NCI-H526 treated with DMSO at 0.1 percent for 48 hours (cell line): ENCODE data around the gene NANOGP8.
"Not testable (repeated sequence)": the region's sequence is repeated elsewhere in the genome, so short reads cannot be mapped to it uniquely, and the experiment has no call there.

Experiments
- DNase-seq: peaks from one replicate; lab custom pipeline; 2025; lab: John Stamatoyannopoulos, UW

The NANOGP8 gene

DNA sequence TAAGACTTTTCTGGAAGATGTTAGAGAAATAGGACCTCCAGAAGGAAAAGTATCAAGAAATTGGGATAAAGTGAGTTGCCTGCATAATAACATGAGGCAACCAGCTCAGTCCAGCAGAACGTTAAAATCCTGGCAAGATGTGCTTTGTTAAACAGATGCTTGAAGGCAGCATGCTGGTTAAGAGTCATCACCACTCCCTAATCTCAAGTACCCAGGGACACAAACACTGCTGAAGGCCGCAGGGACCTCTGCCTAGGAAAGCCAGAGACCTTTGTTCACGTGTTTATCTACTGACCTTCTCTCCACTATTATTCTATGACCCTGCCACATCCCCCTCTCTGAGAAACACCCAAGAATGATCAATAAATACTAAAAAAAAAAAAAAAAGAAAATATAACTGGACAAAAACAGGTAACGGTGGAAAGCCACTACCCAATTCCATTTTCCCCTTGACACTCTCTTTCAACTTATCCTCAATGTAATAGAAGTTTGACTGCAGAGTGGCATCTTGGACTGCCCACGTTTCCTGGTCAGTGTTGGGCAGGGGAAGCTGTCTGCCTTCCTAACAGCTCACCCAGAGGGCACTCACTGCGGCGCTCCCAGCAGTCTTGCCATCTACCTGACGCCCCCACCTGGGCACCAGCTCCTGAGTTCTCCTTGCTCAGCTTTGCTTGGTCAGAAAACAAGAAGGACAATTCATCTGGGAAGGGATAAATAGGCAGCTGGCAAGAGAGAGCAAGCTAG is at the start of gene NANOGP8:
Gene NANOGP8 (minus strand): TSS at position 120 of the 744 bp plus-strand sequence. CDS start 185 bp downstream, outside the sequence.
- DNase-seq: not testable (repeated sequence)

DNA sequence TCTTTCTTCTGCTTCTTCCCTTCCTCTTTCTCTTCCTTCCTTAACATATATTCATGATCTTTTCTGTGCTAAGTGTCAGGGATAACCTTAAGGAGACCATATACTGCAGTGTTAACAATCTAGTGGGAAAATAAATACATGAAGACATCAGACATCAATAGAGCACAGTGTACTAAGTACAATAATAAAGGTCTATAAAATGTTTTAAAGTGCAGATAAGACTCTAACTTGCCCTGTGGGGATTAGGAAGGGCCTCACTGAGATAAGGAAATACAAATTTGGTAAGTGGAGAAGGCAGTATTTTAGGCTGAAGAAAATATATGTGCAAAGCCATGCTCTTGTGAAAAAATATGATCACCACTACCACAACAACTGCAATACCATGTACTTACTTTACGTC is 49.2 kb upstream of the NANOGP8 start:
- DNase-seq: no peak

- no peak for DNase-seq
Measured at GRCh38 chr15:35130245-35130644, 45.1 kb upstream of the NANOGP8 start.

DNA sequence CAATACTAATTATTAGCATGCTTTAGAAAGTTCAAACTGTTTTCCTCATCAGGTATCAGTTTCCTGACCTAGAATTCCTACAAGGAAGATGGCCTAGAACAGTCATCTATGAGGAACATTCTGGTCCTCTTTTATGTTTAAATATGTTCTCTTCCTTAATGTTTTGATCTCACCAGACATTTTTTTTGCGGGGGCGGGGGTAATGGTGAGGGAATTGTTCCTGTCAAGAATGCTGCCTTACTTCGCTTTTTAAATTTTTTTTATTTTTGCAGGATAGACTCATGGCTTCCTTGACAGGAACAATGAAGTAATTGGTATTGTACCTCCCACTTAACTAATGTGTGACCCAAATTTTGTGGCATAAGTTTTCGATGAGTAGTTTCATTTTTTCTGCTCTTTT is 44.3 kb upstream of the NANOGP8 start:
- no peak for DNase-seq

DNA sequence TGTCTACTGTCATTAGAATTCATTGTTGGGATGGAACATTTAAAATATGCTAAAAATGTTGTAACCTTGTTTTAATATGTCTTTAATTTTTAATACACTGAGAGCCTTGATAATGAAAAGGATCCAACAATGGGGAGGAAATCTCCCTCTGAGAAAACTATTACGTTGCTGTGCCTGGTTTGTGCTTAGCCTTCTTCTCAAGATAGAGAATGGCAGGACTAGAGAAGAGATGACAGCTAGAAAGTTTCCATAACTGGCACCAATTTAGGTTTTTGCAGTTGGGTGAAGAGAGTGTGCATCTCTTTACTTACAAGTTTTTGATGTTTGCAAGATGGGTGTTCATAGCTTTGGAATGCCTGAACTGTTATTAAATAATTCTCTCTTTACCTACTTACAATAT is 42.6 kb upstream of the NANOGP8 start:
- DNase-seq: no peak

- DNase-seq: no peak
Measured at GRCh38 chr15:35126236-35126635, 41.1 kb upstream of the NANOGP8 start.

DNA sequence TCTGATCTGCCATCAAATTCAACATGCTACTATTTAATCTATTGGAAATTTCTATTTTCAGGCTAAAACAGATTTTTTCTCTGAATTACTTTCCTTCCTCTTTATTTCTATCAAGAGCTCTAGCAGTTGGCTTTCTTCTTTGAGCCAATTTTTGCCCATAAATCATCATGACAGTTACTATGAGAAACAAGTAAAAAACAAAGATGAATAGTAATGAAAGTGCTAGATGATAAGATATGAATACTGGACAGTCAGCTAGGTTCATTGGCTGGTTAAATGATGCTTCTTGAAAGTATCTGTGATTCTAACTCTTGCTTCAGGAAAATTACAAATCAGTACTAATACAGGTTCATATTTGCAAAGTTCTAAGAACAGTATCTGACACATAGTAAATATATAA is 38.6 kb upstream of the NANOGP8 start:
- DNase-seq: no peak

GRCh38 chr15:35121611-35122359 is 36.7 kb upstream of the NANOGP8 start:
- no peak for DNase-seq

DNA sequence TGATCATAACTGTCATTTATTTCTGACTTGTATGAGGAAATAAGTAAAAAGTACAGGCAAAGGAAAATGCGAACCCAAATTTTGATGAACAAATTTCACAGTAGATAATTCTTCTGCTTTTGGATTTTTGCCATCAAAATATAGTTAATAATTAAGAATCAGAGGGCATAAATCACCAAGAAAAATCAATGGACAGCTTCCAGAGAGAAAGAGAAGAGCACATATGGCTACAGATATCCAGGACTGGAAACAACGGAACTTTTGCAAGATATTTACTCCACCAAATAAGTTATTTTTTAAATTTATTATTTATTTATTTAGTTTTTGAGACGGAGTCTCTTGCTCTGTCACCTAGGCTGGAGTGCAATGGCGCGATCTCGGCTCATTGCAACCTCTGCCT is 35.1 kb upstream of the NANOGP8 start:
- DNase-seq: no peak

GRCh38 chr15:35118960-35119359 is 33.9 kb upstream of the NANOGP8 start:
- peak; percentile 21 for DNase-seq

GRCh38 chr15:35117543-35118265 is 32.6 kb upstream of the NANOGP8 start:
- DNase-seq: peak; percentile 14

GRCh38 chr15:35115155-35115725 is 30.1 kb upstream of the NANOGP8 start:
- DNase-seq: no peak

GRCh38 chr15:35112346-35112745 is 27.3 kb upstream of the NANOGP8 start:
- no peak for DNase-seq

DNA sequence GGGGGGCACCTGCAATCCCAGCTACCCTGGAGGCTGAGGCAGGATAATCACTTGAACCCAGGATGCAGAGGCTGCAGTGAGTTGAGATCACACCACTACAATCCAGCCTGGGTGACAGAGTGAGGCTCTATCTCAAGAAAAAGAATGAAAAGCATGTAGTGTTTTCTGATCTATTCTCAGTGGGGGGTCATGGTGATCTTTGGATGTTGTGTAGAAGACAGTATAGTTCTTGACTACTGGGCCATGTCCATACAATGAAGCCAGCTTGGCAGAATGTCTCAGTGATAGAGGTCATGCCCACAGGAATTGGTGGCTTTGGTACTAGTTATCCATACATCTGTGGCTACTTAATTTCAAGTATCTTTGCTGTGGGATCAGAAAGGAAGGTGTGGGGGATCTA is 26.8 kb upstream of the NANOGP8 start:
- DNase-seq: no peak

- DNase-seq: no peak
Measured at GRCh38 chr15:35108453-35108852, 23.4 kb upstream of the NANOGP8 start.

GRCh38 chr15:35107561-35107960 is 22.5 kb upstream of the NANOGP8 start:
- DNase-seq: no peak

DNA sequence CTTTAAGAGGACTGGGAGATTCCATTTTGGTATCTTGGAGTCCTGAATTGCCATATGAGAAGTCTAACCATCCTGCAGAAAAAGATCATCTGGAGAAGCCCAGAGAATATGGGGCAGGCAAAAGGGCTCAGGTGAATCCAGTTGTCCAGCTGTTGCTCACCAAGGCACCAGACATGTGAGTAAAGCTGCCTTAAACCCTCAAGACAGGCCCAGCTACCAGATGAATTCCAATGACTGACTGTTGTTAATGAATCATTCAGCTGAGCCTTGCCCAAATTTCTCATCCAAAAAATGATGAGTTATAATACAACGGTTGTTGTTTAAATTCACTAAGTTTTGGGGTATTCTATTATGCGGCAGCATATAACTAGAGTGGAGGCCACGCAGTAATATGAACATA is 22.0 kb upstream of the NANOGP8 start:
- no peak for DNase-seq

DNA sequence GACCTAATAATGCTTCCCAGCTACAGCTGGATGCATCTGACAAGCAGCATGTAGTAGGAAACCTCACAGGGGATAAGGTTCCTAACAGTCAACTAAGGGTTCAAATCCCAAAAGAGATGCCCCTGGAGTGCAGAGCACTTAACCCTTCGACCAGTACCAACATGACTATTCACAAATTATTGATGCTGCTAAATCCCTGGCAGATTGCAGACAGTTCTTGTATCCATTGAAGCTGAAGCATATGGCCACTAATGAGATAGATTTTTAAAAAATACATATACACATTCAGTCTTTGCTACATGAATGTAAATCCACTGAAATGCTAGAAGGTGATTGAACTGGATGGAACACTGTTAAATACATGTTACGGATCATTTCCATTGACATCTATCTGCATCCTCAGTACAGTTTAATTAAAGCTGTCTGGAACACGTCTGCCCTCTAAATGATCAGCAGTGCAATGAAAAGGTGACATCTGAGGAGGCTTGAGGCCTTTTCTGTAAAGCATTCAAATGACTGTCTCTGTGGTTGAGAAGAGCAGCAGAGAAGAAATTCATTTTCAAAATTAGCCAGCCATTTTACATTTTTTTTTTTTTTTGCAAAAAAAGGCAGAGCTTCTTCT is 19.5 kb upstream of the NANOGP8 start:
- DNase-seq: no peak

DNA sequence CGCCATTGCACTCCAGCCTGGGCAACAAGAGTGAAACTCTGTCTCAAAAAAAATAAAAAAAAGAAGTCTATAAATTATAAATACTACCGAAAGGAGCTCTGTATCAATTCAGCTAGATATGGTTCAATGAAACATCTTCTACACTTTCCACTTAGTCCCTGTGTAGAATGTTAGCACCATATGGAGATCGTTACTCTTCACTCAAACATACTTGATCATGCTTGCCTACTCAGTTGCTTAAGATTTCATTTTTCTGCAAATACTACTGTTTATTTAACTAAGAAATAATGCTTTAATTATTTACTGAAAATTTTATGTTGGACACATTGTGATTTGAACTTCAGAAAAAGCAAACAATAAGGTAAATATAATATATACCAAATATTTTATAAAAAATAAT is 17.1 kb upstream of the NANOGP8 start:
- no peak for DNase-seq

GRCh38 chr15:35101335-35101734 is 16.2 kb upstream of the NANOGP8 start:
- DNase-seq: no peak

DNA sequence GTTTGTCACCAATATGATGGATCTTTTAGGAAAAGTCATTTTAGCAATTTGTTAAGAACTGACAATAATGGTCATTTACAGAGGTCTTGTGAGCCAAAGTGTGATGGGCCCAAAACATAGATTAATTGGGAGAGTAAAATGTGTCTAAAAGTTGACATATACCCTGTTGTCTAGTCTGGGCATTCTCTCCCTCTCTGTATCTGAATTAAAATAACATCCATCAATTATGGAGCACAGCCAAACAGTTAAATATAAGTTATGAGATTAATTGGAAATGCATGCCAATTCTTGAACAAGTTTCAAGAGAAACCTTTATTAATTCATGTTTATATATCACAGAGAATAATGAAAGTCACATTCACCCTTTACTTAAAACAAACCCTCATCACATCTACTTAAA is 13.6 kb upstream of the NANOGP8 start:
- DNase-seq: no peak

DNA sequence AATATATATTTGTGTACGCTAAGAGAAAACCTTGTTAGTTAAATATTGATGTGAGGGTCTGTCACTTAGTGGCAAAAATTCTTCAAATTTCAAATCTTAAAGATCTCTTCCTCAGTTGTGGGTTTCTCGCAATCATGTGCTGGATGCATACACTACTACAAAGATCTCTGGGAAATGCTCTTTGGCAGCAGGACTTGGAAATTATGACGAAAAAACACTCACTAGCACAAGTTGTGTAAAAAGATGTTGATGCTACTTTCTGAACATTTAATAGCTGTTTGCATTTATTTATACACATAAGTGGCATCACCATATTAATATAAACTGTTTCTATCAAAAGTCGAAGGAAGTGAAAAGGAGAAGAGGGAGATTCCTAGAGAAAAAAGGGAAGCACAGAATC is 10.8 kb upstream of the NANOGP8 start:
- DNase-seq: no peak
